Vagina (tissue), 2 donors: Measurements from ENCODE around the gene NPDC1. TPM values are rescaled to one million over a fixed set of nuclear protein-coding genes. Genes with fewer than 3 reads are reported as not detected.
"Not testable (repeated sequence)": the region's sequence is repeated elsewhere in the genome, so short reads cannot be mapped to it uniquely, and the experiment has no call there.

Experiments
- DNase-seq, 2 donors: peaks; one replicate each; pipeline ENCODE4 v3.0.0-alpha.2; 2017; ENCODE audit errors: extremely low spot score in 2 of 2
- H3K27ac ChIP-seq: fragments of 200-600 bp; sonication (generic); one replicate; pipeline ENCODE4 v1.5.1; 2019
- H3K27me3 ChIP-seq: fragments of 200-600 bp; sonication (generic); one replicate; pipeline ENCODE4 v1.5.1; 2019
- H3K36me3 ChIP-seq, 2 donors: fragments of 200-600 bp; sonication (generic); one replicate each; pipeline ENCODE4 v1.5.1; 2017 to 2019
- H3K4me1 ChIP-seq: fragments of 200-600 bp; sonication (generic); one replicate; pipeline ENCODE4 v1.5.1; 2019
- H3K4me3 ChIP-seq, 2 donors: fragments of 200-600 bp; sonication (generic); 1 replicate in 1 of 2; 2 replicates in 1 of 2; pipeline ENCODE4 v1.5.1; 2016 to 2019
- H3K9me3 ChIP-seq: fragments of 200-600 bp; sonication (generic); one replicate; pipeline ENCODE4 v1.5.1; 2019
- CTCF ChIP-seq, 3 experiments: fragments of 450-650 bp in 2 of 3; fragments of 200-600 bp in 1 of 3; sonication (generic) in 1 of 3; IDR thresholded peaks; one replicate each; pipeline ENCODE4 v1.5.1; 2017 to 2019; ENCODE audit warnings: antibody characterized with exemption in 3 of 3, mild to moderate bottlenecking in 2 of 3, moderate library complexity in 2 of 3
- POLR2A ChIP-seq, 2 donors: fragments of 450-650 bp; IDR thresholded peaks; one replicate each; pipeline ENCODE4 v1.6.1; 2017; ENCODE audit warnings: antibody characterized with exemption in 2 of 2, mild to moderate bottlenecking in 2 of 2, moderate library complexity in 2 of 2
- POLR2AphosphoS5 ChIP-seq, 2 donors: sonication (generic); formaldehyde crosslinking; IDR thresholded peaks; one replicate each; pipeline ENCODE4 v1.9.0; 2017; ENCODE audit warnings: antibody characterized with exemption in 2 of 2, mild to moderate bottlenecking in 2 of 2, low read depth in 1 of 2; ENCODE audit not compliant: insufficient read depth in 1 of 2
- intact Hi-C: fragments of 100-400 bp; cut with DNase I; formaldehyde crosslinking; loops from one replicate; pipeline ENCODE4 v1.15.1; 2023
- total RNA-seq: library from RNA; depleted of rRNA; stranded (reverse); fragments of >200 nt; gene quantifications from one replicate; pipeline ENCODE4 v1.2.3, GENCODE V29; 2016

Gene NPDC1
- total RNA-seq, 1 donor from 2014 or later, result 67.5 TPM

DNA sequence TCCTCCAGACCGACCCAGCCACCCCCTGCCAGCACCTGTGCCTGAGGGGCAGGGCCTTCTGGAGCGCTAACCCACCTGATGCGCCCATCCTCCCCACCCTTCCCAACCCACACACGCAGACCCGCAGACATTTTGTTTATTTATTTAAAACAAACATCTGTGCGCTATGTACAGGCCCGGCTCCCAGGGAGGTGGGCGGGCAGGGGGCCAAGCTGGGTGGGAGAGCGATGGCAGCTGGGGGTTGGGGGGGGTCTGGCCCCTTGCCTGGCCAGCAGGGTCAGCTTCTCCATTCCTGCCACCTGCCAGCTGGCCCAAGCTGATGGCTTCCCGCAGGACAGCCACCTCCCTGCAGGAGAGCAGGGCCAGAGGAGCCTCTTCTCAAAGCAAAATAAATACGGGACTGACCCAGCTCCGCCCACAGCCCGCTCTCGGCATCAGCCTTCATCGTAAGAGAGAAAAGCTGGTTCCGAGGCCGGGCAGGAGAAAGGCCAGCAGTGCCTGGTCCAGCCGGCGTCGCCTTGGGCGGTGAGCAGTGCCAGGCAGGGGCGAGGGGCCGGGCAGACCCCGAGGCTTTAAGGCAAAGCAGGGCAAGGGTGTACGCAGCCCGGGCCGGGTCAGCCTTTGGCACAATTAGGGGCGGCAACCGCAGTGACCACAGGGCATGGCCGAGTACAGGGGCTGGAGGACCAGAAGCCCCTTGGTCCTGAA lies 38.7 kb downstream of the NPDC1 start:
- intact Hi-C loops, result no loop called here
- TF ChIP-seq POLR2A (IDR thresholded peaks at IDR 0.05) (no peak), POLR2AphosphoS5 (IDR thresholded peaks at IDR 0.05; ENCODE audit: insufficient read depth in 1 of 2, low read depth in 1 of 2) (no peak), CTCF (IDR thresholded peaks at IDR 0.05) (no peak)
- H3K9me3 ChIP-seq, result no peaks in the 10 kb centered on the region
- no peaks in the 10 kb centered on the region for H3K4me1 ChIP-seq
- no peak overlapping the region for H3K4me3 ChIP-seq
- no peaks in the 10 kb centered on the region for H3K27me3 ChIP-seq
- no peak overlapping the region for H3K27ac ChIP-seq
- no peaks in the 10 kb centered on the region for H3K36me3 ChIP-seq
- DNase-seq, result no peak

DNA sequence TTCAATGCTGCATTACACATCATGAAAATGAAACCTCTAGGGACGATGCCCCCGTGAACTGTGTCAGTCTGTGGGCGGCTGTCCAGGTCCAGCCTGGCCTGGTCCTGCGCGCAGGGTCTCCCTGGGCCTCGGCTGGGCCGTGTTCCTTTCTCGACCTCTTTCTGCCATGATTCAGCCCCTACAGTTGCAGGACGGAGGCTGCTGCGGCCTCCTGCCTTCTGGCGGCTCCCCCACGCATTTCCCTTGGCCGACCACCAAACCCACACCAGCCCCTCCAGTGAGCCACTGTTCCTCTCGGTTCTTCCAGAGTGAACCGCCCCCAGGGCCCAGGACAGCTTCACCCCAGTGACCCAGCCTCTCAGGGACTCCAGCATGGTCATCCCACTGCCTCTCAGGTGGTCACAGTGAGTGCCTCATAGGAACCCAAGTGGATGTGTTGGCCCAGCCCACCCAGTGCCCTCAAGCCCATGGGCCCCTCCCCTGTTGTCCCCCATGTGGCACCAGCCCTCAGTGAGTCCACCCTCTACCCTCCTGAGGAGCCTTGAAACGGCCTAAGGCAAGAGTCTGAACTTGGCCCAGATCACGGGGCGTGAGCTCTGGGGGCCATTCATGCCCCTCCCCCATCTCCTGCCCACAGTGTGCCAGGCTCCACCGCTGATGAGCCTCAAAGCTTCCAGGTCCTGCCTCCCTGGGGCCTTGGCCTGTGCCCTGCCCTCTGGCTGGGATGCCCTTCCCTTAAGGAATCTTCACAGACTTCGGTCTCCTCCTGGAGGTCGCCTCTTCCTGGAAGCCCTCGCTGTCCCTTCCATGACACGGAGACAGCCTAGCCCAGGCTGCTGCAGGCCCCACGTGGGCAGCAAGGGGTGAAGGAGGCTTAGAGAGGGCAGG lies 39.6 kb downstream of the NPDC1 start:
- no peaks in the 10 kb centered on the region for H3K4me1 ChIP-seq
- no peaks in the 10 kb centered on the region for H3K27me3 ChIP-seq
- no peaks in the 10 kb centered on the region for H3K9me3 ChIP-seq
- DNase-seq, result no peak
- no peak overlapping the region for H3K27ac ChIP-seq
- no peaks in the 10 kb centered on the region for H3K36me3 ChIP-seq
- TF ChIP-seq CTCF (IDR thresholded peaks at IDR 0.05) (no peak), POLR2AphosphoS5 (IDR thresholded peaks at IDR 0.05; ENCODE audit: insufficient read depth in 1 of 2, low read depth in 1 of 2) (no peak), POLR2A (IDR thresholded peaks at IDR 0.05) (no peak)
- intact Hi-C loops, result no loop called here
- no peak overlapping the region for H3K4me3 ChIP-seq

DNA sequence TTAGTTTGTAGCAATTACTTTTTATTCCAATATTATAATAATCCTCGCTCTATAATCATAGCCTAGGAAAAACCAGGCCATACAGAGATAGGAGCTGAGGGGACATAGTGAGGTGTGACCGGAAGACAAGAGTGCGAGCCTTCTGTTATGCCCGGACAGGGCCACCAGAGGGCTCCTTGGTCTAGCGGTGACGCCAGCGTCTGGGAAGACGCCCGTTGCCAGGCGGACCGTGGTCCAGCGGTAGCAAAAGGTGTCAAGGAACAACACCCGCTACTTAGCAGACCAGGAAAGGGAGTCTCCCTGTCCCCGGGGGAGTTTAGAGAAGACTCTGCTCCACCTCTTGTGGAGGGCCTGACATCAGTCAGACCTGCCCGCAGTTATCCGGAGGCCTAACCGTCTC lies 41.7 kb downstream of the NPDC1 start:
- H3K27me3 ChIP-seq, H3K9me3 ChIP-seq, H3K4me1 ChIP-seq, H3K36me3 ChIP-seq, intact Hi-C loops, DNase-seq, H3K4me3 ChIP-seq, H3K27ac ChIP-seq: not testable (repeated sequence)
- peak in 1 of 3 experiments; percentile 40 for TF ChIP-seq CTCF (IDR thresholded peaks at IDR 0.05)

DNA sequence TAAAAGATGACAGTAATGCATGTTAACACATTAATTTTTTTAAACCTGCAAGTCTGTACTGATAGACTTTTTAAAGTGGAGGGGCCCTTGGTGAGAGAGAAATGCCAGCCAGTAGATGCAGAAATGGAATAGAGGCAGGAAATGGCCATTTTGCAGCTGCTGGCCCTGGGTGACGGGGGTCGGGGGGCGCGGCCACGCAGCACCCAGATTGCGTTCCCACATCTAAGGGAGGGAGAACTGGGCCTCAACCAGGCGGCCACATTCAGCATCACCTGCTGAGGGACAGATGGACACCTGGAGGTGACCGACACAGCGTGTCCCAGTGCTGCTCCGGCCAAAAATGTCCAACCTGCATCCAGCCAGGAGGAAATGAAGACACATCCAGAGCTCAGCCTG lies 43.3 kb downstream of the NPDC1 start:
- Histone ChIP-seq H3K9me3 (no peaks in the 10 kb centered on the region), H3K4me1 (no peaks in the 10 kb centered on the region), H3K4me3 (no peak overlapping the region), H3K27me3 (no peaks in the 10 kb centered on the region), H3K27ac (no peak overlapping the region), H3K36me3 (no peaks in the 10 kb centered on the region)
- intact Hi-C loops, result no loop called here
- DNase-seq, result no peak
- TF ChIP-seq POLR2A (IDR thresholded peaks at IDR 0.05) (no peak), POLR2AphosphoS5 (IDR thresholded peaks at IDR 0.05; ENCODE audit: insufficient read depth in 1 of 2, low read depth in 1 of 2) (no peak), CTCF (IDR thresholded peaks at IDR 0.05) (no peak)
